Ascending aorta (tissue), 2 donors: ENCODE data around the gene FAM185A. TPM values are rescaled to one million over a fixed set of nuclear protein-coding genes. Genes with fewer than 3 reads are reported as not detected.
"Not testable (repeated sequence)": the region's sequence is repeated elsewhere in the genome, so short reads cannot be mapped to it uniquely, and the experiment has no call there.

Experiments used
- DNase-seq, 2 donors: peaks; one replicate each; pipeline ENCODE4 v3.0.0-alpha.2; 2019; ENCODE audit warnings: low spot score in 2 of 2
- H3K27ac ChIP-seq, 2 donors: fragments of 200-600 bp; sonication (generic); one replicate each; pipeline ENCODE4 v1.5.1; 2016 to 2017; ENCODE audit warnings: mild to moderate bottlenecking in 1 of 2
- H3K27me3 ChIP-seq: fragments of 200-600 bp; sonication (generic); one replicate; pipeline ENCODE4 v1.5.1; 2017
- H3K36me3 ChIP-seq, 2 donors: fragments of 200-600 bp; sonication (generic); one replicate each; pipeline ENCODE4 v1.5.1; 2016
- H3K4me1 ChIP-seq, 2 donors: fragments of 200-600 bp; sonication (generic); one replicate each; pipeline ENCODE4 v1.5.1; 2016 to 2017; ENCODE audit warnings: mild to moderate bottlenecking in 1 of 2
- H3K4me3 ChIP-seq, 2 donors: fragments of 200-600 bp; sonication (generic); one replicate each; pipeline ENCODE4 v1.5.1; 2016 to 2017; ENCODE audit warnings: mild to moderate bottlenecking in 1 of 2
- H3K9me3 ChIP-seq, 2 donors: fragments of 200-600 bp; sonication (generic); one replicate each; pipeline ENCODE4 v1.5.1; 2016
- intact Hi-C: fragments of 100-400 bp; cut with DNase I; formaldehyde crosslinking; loops from one replicate; pipeline ENCODE4 v1.15.1; 2023
- total RNA-seq: library from RNA; depleted of rRNA; stranded (reverse); fragments of >200 nt; gene quantifications from one replicate; pipeline ENCODE4 v1.1.0, GENCODE V29; 2016
- TF ChIP-seq, protein P1 (sequence below), 3 experiments: fragments of 200-600 bp in 2 of 3; fragments of 450-650 bp in 1 of 3; sonication (generic) in 2 of 3; IDR thresholded peaks; one replicate each; pipeline ENCODE4 v1.5.1; 2016 to 2019; ENCODE audit warnings: antibody characterized with exemption in 3 of 3, mild to moderate bottlenecking in 1 of 3, moderate library complexity in 1 of 3

FAM185A gene
- total RNA-seq, 1 donor from 2014 or later: 28.9 TPM

DNA sequence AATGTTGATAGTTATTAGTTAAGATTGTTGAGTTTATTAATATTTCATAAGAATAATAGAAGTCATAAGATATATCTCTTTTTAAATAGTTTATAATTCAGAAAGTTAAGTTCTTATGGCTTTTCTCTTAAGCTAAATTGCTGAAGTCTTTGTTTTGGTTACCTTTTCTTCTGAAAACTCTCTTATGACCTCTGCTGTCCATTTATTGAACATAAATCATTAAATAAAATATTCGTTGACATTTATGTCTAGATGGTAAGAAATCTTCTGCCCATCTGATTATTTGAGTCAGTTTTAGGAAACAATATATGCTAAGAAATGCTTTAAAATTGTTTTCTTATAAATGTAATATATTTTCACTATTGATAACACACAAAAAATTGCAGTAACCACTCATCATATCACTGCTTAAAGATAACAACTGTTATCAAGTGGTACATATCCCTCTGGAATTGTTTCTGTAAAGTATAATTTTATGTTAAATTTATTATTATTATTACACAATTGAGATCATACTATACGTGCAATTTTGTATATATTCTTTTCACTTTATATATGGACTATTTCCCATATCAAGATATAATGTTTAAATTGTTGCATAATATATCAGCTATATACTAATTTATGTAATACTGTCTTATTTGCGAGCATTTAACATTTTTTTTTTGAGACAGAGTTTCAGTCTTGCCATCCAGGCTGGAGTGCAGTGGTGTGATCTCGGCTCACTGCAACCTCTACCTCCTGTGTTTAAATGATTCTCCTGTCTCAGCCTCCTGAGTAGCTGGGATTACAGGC is 3.1 kb upstream of the FAM185A start:
- not testable (repeated sequence) for H3K9me3 ChIP-seq

DNA sequence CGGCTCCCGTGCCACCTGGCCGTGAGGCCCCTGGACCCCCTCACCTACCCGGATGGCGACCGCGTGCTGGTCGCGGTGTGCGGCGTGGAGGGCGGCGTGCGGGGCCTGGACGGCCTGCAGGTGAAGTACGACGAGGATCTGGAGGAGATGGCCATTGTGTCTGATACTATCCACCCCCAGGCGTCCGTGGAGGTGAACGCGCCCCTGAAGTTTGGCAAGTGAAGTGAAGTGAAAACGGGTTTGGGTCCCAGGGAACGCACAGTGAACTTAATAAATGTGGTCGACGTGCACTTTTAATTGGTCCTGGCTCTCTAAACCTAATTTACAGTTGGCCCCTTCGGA is 617 bp downstream of the FAM185A start:
- Histone ChIP-seq H3K4me3 (peak overlapping the region; percentile 61 to 81), H3K27ac (peak overlapping the region; percentile 45 to 72)
- not testable (repeated sequence) for DNase-seq

More for the DNA sequence above, 3.1 kb upstream of the FAM185A start:
- not testable (repeated sequence) for H3K4me1 ChIP-seq, H3K36me3 ChIP-seq, H3K4me3 ChIP-seq, H3K27ac ChIP-seq, H3K27me3 ChIP-seq, DNase-seq
- intact Hi-C loops: loop anchor here (5.0 kb wide), 1 partner anchor 327 kb away; the partner anchor contains the start of gene FBXL13
- TF ChIP-seq, protein P1, sequence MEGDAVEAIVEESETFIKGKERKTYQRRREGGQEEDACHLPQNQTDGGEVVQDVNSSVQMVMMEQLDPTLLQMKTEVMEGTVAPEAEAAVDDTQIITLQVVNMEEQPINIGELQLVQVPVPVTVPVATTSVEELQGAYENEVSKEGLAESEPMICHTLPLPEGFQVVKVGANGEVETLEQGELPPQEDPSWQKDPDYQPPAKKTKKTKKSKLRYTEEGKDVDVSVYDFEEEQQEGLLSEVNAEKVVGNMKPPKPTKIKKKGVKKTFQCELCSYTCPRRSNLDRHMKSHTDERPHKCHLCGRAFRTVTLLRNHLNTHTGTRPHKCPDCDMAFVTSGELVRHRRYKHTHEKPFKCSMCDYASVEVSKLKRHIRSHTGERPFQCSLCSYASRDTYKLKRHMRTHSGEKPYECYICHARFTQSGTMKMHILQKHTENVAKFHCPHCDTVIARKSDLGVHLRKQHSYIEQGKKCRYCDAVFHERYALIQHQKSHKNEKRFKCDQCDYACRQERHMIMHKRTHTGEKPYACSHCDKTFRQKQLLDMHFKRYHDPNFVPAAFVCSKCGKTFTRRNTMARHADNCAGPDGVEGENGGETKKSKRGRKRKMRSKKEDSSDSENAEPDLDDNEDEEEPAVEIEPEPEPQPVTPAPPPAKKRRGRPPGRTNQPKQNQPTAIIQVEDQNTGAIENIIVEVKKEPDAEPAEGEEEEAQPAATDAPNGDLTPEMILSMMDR (IDR thresholded peaks at IDR 0.05): peak in 1 of 3 experiments; percentile 12

DNA sequence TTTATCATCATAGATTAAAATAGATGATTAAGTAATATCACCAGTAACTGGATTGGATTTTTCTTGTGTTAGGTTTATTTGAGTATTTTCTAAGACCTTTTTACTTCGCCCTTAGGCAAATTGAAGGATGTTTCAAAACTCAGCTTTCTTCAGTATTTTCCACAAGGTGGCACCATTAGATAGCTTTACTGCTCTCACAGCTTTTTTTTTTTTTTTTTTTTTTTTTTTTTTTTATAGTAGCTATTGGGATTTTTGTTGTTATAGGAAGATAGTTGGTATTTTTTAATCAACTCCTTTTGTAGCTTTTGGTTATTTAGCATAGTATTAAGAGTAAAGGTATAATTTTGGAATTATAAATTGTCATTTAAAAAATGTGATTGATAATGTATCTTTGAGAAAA is 9.4 kb downstream of the FAM185A start:
- H3K4me1 ChIP-seq, DNase-seq, H3K4me3 ChIP-seq, H3K27me3 ChIP-seq, H3K36me3 ChIP-seq, H3K27ac ChIP-seq, H3K9me3 ChIP-seq: not testable (repeated sequence)
- intact Hi-C loops: loop anchor here (5.0 kb wide), 1 partner anchor 304 kb away; no protein-coding TSS in a partner anchor
- TF ChIP-seq, protein P1 (IDR thresholded peaks at IDR 0.05): peak in 1 of 3 experiments; percentile 41

More for the DNA sequence above, 617 bp downstream of the FAM185A start:
- not testable (repeated sequence) for H3K9me3 ChIP-seq, H3K36me3 ChIP-seq, H3K27me3 ChIP-seq, H3K4me1 ChIP-seq
- intact Hi-C loops: loop anchor here (5.0 kb wide), 1 partner anchor 323 kb away; the partner anchor contains the start of gene FBXL13

DNA sequence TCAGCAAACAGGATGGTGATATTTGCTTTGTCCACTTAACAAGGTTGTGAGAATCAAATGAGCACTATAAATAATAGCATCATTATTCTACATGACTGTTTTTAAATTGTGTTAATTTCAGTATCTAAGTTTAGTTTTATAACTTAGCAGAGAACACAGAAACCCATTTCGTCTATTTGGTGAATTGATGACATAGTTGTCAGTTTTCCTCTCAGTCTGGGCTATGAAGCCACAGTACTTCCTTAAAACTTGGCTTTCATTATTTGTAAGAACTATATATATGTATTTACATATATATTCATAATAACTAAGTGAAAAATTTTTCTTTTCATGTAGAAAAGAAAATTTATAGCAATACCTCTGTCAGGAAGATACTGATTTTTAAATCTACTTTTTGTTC is 11.1 kb downstream of the FAM185A start:
- not testable (repeated sequence) for H3K27me3 ChIP-seq, H3K9me3 ChIP-seq, H3K4me1 ChIP-seq, H3K4me3 ChIP-seq, DNase-seq, H3K27ac ChIP-seq, H3K36me3 ChIP-seq
- intact Hi-C loops: loop anchor here (5.0 kb wide), 1 partner anchor 302 kb away; no protein-coding TSS in a partner anchor

DNA sequence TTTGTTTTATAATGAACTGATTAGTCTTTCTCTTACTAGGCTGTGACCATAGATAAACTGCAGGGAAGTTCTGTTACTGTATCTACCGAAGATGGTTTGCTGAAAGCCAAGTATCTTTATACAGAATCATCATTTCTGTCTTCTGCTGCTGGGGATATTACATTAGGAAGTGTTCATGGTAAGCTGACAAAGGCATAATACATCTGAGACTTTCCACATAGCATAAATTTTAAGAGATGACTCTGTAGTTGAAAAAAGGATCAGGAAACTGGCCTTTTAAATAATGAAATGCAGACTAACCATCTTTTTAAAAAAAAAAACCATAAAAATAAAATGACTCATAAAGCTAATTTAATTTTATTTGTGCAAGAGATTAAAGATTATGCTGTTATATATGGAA is 12.4 kb downstream of the FAM185A start:
- DNase-seq, H3K9me3 ChIP-seq, intact Hi-C loops: not testable (repeated sequence)

DNA sequence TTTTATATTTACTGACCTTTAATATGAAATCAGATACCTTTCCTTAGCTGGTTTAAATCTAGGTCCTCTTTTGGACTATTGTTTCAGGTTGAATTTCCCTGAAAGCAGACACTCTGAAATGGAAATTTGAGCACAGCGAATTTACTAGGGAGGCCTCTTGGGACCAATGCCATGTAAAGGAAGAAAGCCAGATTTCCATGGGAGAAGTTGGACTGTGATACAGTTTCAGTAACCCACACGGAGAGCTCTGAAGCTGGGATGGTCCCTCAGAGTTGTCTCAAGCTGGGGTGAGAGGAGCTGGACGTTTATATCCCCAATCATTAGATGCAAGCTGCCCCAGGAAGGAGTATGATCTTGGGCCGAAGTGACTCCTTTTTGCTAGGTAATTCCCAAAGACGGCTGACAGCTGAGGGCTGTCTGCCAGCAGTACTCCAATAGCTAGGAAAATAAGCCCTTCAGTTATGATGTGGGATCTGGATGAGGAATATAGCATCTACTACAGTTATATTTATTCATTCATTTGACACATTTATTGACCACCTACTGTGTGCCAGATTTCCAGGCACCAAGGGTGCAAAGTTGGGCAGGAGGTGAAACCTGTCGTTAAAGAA is 14.6 kb downstream of the FAM185A start:
- H3K4me1 ChIP-seq, intact Hi-C loops, H3K27me3 ChIP-seq, H3K36me3 ChIP-seq, DNase-seq, H3K9me3 ChIP-seq: not testable (repeated sequence)
- Histone ChIP-seq H3K4me3 (peak overlapping the region in 1 of 2 donors; percentile 41), H3K27ac (peak overlapping the region; percentile 31 to 60)

More for the DNA sequence above, 12.4 kb downstream of the FAM185A start:
- not testable (repeated sequence) for H3K4me1 ChIP-seq, H3K27ac ChIP-seq, H3K27me3 ChIP-seq, H3K36me3 ChIP-seq, H3K4me3 ChIP-seq

DNA sequence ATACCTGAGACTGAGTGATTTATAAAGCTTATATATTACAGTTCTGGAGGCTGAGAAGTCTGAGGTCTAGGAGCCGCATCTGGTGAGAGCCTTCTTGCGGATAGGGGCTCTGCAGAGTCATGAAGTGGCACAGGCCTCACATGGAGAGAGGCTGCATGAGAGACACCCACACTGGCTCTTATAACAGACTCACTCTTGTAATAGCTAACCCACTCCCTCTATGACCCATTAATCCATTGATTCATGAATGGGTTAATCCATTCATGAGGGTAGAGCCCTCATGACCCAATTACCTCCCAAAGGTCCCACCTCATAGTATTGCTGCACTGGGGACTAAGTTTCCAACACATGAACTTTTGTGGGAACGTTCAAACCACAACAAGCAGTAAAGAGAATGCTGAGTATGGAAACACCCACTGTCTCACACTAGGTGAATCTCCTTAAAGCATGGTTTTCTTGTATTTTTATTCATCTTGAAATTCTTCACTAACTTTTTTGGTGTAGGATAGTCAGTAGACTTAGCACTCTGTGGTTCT is 20.9 kb downstream of the FAM185A start:
- intact Hi-C loops, DNase-seq: not testable (repeated sequence)

DNA sequence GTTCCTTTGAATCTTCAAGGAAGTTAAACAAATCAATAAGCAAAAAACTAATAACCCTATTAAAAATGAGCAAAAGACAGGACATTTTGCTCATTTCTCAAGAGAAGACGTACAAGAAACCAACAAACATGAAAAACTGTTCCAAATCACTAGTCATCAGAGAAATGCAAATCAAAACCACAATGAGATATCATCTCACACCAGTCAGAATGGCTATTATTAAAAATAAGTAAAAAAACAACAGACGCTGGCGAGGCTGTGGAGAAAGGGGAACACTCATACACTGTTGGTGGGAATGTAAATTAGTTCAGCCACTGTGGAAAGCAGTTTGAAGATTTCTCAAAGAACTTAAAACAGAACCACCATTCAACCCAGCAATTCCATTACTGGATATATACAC is 21.7 kb downstream of the FAM185A start:
- H3K36me3 ChIP-seq, intact Hi-C loops, H3K27me3 ChIP-seq, DNase-seq, H3K9me3 ChIP-seq, H3K27ac ChIP-seq, H3K4me3 ChIP-seq, H3K4me1 ChIP-seq: not testable (repeated sequence)

More for the DNA sequence above, 20.9 kb downstream of the FAM185A start:
- H3K9me3 ChIP-seq, H3K36me3 ChIP-seq, H3K4me3 ChIP-seq, H3K27me3 ChIP-seq, H3K27ac ChIP-seq, H3K4me1 ChIP-seq: not testable (repeated sequence)

DNA sequence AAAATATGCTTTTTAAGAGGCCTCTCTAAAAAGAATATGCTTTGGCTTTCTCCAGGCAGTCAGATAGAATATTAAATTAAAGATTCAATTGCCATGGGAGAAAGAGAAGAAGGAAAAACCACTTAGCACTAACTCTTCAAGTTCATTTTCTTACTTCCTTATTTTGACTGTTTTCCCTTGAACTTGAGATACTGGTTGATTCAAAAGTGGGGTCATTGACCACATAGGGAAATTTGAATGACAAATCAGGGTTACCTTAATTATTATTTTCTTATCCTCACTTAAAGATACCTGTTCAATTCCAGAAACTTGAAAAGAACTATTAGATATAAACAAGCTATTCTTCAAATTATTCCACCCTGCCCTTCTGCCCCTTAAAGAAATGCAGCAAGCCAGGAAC is 27.4 kb downstream of the FAM185A start:
- DNase-seq, intact Hi-C loops, H3K36me3 ChIP-seq, H3K27me3 ChIP-seq, H3K4me1 ChIP-seq, H3K27ac ChIP-seq, H3K9me3 ChIP-seq, H3K4me3 ChIP-seq: not testable (repeated sequence)

DNA sequence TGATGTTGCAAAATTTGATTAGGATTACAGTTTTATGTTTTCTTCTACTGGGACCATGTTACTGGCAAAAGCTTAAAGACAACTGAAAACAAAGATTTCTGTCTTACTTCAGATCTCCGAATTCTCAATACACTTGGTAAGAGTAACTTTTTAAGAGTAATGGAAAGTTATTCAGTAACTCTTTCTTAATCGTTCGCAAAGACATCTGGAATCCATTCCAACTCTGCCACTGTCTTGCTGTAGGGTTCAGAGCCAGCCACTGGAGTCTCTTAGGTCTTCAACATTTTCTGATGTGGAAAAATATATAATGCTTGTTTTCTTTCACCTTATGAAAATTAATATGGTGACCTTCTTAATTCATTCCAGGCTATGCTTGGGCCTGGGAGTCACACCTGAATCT is 29.9 kb downstream of the FAM185A start:
- H3K4me3 ChIP-seq, H3K36me3 ChIP-seq, H3K4me1 ChIP-seq, DNase-seq, H3K9me3 ChIP-seq, H3K27me3 ChIP-seq, intact Hi-C loops, H3K27ac ChIP-seq: not testable (repeated sequence)

DNA sequence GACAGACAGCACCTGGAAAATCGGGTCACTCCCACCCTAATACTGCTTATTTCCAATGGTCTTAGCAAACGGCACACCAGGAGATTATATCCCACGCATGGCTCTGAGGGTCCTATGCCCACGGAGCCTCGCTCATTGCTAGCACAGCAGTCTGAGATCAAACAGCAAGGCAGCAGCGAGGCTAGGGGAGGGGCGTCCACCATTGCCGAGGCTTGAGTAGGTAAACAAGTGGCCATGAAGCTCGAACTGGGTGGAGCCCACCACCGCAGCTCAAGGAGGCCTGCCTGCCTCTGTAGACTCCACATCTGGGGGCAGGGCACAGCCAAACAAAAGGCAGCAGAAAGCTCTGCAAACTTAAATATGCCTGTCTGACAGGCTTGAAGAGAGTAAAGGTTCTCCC is 32.1 kb downstream of the FAM185A start:
- intact Hi-C loops: not testable (repeated sequence)

DNA sequence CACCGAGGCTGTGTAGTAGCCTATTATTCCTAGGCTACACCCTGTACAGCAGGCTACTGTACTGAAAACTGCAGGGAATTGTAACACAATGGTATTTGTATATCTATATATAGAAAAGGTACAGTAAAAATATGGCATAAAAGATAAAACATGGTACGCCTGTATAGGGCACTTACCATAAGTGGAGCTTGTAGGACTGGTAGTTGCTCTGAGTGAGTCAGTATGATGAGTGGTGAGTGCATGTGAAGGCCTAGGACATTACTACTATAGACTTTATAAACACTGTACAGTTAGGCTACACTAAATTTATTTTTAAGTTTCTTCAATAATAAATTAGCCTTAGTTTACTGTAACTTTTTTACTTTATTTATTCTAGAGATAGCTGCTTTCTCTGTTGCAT is 40.0 kb downstream of the FAM185A start:
- H3K4me3 ChIP-seq, H3K36me3 ChIP-seq, DNase-seq, H3K4me1 ChIP-seq, H3K27me3 ChIP-seq, H3K27ac ChIP-seq, H3K9me3 ChIP-seq, intact Hi-C loops: not testable (repeated sequence)

More for the DNA sequence above, 32.1 kb downstream of the FAM185A start:
- not testable (repeated sequence) for H3K9me3 ChIP-seq, H3K36me3 ChIP-seq, H3K4me3 ChIP-seq, H3K27ac ChIP-seq, H3K27me3 ChIP-seq, H3K4me1 ChIP-seq, DNase-seq
